HG03025 (cell line): ENCODE measurements around the gene SIGLEC8.
"Not testable (repeated sequence)": the region's sequence is repeated elsewhere in the genome, so short reads cannot be mapped to it uniquely, and the experiment has no call there.

Experiments used
- ATAC-seq: cut with Tn5 transposase; IDR thresholded peaks from one replicate; pipeline ENCODE4 v1.9.1; 2021; ENCODE audit warnings: mild to moderate bottlenecking, moderate library complexity; ENCODE audit not compliant: unreplicated experiment, low FRiP score

The SIGLEC8 gene

DNA sequence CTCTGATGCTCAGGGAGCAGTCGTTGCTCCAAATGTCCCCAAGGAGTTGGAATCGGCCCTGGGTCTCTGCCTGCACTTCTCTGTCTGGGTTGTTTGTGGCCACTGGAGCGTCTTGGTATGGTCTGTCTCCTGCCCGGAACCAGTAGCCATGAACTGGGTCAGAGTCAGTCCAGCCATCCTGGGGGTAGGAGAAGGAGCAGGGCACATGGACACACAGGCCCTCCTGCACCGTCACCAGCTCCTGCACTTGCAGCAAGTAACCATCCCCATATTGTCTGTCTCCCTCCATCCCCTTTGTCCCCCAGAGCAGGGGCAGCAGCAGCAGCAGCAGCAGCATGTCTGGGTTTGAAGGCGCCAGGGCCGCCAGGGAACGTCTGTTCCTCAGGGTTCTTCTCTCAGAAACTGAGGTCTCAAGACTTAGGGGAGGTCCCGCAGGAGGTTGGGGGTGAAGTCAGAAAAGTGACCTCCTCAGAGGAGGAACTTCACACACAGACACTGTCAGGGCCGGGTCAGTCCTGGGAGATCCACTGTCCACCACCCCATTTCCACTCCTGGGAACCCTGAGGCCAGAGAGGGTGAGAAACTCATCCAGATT, at the start of gene SIGLEC8:
SIGLEC8 (minus strand) TSS at position 404 of the 595 bp plus-strand sequence; CDS start at position 337, 67 bp downstream.
- no peak for ATAC-seq

DNA sequence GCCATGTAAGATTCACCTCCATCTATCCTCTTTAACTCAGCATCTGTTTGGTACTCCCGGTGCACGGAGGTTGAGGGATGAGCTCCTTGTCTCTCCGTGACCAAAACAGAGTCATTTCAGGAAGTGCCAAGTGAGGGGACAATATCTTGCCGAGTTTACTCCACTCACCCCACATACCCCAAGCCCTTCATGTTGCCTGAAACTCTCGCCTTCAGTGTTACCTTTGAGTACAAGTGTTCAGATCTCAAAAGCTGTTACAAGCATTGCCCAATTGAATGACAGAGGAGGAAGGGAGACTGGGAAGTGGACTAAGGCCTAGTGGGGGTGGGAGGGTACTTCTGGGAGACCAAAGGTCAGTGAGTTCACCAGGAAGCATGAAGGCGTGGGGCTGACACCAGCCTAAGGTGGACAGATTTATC, 49.4 kb upstream of the SIGLEC8 start:
- ATAC-seq, result no peak

DNA sequence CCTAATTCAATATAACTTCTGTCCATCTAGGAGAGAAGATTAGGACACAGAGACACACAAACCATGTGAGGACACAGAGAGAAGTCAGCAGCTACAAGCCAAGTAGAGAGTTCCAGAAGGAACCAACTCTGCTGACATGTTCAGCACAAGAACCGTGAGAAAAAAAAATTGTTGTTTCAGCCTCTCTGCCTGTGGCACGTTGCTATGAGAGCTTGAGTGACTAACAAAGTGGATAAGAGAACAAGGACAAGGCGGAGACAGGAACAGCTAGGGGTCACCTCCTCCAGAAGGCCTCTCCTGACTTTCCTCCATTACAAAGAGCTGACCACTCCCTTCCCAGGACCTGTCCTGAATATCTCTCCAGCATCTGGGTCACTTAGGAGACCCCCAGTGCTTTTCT, 48.9 kb upstream of the SIGLEC8 start:
- no peak for ATAC-seq

DNA sequence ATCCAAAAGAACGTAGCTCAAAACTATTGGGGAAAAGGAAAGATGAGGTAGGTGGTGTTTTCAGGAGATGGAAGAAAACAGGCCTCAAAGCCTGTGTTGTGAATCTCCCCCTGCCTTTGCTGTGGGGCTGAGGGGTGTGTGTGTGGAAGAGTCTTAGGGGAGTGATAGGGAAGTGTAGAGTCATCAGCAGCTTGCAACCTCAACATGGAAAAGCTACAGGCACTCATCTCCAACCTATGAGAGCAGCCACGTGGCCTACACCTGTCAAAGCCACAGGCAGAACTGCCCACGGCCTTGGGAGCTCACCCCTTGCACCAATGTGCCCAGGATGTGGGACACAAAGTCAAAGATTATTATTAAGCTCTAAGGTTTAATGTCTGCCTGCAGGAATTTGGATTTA, 47.6 kb upstream of the SIGLEC8 start:
- no peak for ATAC-seq

DNA sequence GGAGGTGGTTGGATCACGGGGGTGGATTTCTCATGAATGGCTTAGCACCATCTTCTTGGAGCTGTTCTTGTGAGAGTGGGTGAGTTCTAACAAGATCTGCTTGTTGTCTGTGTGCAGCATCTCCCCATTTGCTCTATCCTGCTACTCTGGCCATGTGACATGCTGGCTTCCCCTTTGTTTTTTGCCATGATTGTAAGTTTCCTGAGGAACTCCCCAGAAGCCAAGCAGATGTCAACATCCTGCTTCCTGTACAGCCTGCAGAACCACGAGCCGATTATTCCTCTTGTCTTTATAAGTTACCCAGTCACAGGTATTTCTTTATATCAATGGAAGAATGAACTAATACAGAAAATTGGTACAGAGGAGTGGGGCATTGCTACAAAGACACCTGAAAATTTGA, 45.6 kb upstream of the SIGLEC8 start:
- no peak for ATAC-seq

DNA sequence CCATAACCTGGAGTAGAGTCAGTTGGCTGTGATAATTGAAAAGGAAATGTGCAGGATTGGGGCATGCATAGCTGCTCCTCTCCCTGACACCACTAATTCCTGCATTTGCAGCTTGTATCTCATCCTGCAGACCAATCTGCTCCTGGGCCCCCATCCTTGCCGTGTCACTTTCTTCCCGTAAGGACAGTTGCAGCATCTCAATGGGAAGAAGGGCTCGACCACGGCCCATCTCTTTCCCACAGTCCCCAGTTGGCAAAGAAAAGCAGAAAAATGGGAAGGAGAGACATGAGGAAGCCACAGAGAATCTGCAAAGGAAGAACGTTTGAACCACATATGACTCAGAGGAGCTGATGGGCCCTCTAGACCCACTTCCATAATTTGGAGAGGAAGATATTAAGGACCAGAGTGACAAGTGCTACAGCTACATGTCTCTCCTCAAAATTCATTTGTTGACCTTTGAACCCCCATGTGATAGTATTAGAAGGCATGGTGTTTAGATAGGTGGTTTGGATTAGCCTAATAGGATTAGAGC, 45.1 kb upstream of the SIGLEC8 start:
- no peak for ATAC-seq

DNA sequence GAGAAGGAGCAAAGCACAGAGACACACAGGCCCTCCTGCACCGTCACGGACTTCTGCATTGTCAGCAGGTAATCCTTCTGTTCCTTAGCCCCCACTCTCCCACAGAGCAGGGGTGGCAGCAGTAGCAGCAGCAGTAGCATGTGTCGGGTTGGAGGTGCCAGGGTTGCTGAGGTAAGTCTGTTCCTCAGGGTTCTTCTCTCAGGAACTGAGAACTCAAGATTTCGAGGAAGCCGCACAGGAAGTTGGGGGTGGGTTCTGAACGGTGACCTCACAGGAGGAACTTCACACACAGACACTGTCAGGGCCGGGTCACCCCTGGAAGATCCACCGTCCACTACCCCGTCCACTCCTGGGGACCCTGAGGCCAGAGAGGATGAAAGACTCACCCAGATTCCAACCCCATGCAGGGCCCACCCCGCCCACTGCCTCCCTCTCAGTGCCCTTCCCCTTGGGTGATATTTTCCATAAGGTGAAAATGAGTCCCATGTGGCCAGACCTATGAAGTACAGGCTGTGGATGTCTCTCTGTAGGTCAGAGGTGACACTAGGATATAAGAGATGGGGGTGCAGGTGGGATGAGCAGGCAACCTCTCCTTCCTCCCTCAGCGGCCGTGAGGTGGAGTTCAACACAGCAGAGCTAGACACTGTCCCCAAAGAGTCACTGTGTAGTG, 43.5 kb upstream of the SIGLEC8 start, which contains the start of gene SIGLEC12:
SIGLEC12 (minus strand) TSS at position 207 of the 670 bp plus-strand sequence; CDS start at position 140, 67 bp downstream.
- ATAC-seq, result no peak

DNA sequence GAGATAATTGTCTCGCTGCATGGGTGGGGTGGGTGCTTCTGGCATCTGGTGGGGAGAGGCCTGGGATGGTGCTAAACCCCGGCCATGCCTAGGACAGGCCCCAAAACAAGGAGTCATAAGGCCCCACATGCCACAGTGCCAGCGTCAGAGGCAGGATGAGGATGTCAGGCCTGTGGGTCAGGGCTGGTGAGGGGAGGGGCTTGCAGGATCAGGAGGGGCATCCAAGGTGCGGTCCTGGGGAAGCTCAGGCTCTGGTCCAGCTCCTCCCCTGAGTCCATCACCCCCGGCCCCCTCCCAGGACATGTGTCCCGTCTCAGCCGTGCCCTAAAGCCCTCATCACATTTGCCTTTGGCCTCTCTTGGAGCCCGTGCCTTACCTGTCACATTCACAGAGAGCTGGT, 42.7 kb upstream of the SIGLEC8 start:
- not testable (repeated sequence) for ATAC-seq

DNA sequence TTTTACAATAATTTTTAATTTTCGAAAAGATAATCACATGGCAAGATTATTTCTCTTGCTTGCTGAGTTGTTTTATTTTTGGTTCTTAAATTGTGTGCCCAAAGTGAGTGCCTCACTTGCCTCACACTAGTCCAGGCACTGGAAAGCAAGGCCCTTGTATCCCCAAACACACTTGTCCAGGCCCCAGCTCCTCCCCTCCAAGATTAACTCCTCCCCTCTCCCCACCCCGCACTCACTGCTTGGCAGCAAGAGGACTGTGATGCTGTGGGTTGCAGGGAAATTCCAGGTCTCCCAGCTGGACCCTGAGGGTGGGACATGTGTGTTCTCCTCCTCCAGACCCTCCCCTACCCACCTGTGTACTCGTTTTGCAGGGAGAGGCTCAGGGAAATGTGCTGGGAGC, 39.4 kb upstream of the SIGLEC8 start:
- ATAC-seq, result no peak

DNA sequence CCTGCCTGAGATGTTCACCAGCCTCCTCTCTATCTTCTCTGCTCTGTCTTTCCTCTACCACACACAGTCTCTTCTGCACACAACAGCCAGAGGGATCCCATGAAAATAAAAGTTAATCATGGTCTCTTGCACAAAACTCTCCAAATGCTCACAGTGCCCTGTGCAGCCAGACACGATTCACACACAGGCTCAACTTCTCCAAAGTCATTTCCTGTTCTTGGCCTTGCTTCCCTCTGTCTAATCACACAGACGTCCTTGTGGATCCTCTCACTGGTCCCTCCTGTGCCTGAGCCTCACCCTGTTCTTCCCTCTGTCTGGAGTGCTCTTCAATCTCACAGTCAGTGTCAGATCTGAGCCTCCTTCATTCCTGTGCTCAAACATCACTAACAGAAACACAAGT, 35.5 kb upstream of the SIGLEC8 start:
- ATAC-seq, result no peak

DNA sequence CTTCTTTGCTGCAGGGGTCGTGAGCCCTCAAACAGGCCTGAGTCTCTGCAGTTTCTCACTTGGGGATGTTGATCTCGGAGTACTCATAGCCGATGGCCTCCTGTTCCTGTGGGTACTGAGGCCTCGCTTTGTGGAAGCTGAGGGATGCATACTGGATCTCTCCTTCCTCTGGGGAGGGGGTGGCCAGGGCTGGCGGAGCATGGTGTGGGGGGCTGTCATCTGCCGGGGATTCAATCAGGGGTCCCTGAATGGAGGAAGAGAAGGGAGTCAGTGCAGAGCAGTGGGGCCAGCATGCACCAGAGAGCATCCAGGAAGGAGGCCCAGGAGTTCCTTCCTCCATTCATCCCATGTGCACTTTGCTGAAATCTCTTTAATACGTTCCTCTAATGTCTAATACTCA, 33.3 kb upstream of the SIGLEC8 start:
- no peak for ATAC-seq

DNA sequence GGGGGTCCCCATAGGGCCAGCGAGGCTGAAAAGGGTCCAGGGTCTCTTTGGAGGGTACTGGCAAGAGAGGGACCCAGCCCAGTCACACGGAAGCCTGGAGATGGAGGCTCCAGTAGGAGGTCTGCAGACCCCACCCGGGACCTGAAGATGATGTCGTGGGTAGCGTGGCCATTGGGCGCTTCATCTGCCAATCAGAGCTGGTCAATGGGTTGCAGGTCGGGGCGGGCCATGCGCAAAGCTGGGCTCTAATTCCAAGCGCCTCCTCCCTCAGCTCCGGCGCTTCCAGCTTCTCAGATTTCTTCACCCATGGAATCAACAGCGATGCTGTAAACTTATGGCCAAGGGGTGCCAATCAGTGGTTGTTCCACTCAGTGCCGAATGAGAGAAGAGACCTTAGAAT, 32.4 kb upstream of the SIGLEC8 start:
- no peak for ATAC-seq

DNA sequence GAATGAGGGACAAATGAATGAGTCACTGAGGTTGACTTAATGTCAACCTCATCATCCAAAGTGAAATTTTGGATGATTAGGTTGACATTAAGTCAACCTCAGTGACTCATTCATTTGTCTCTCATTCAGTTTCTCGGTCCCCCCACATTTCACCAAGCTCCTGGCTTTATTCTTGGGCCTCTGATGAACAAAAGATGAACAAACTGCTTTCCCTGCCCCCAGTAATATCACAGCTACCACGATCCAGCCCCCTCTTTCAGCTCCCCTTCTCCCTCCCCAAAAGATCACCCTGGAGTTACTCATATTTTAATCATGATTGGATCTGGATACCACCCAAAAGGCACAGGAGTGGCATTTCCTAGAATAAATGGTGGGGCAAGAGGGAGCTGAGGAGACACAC, 30.9 kb upstream of the SIGLEC8 start:
- ATAC-seq, result no peak

DNA sequence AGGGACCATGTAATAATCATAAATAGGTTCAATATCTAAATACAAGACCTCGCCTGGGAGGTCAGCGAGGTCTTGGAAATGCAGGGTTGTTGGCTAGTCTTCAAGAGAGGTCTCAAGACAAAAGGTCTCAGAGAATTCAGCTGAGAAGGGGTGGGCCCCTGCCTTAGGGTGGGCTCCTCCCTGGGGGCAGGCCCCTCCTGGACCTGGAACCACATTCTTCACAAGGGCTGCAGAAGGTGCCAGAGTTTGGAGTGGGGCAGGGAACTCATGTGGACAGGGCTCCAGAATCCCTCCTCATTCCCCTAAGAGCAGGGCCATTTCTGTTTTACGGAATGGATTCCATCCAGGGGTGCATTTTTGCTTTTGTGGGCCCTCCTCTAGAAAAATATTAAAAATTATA, 30.2 kb upstream of the SIGLEC8 start:
- no peak for ATAC-seq

DNA sequence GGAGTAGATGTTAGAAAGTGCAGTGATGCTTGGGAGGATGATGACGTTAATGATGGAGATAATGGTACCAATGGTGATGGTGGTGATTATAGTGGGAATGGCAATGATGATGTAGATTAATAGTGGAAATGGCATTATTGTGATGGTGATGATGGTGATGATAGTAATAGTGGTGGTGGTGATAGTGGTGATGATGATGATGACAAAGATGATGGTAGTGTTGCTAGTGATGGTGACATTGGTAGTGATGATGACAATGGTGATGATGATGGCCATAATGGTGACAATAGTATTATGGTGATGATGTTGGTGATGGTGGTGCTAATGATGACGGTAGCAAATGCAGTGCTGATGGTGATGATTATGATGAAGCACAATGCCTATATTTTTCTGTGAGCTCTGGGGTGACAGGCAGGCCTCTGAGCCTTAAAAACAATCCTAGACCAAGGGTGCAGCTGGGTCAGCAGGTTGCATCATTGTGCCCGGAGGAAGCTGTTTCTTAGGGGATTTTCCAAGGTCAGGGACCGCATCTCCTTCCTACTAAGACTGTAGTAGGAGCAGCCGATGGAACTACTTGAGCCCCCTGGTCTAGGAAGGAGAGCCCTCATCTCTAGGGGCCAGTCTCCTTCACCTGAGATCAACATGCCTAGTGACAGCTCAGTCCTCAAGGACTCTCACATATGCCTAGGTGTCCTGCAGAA, 27.9 kb upstream of the SIGLEC8 start:
- ATAC-seq, result no peak

DNA sequence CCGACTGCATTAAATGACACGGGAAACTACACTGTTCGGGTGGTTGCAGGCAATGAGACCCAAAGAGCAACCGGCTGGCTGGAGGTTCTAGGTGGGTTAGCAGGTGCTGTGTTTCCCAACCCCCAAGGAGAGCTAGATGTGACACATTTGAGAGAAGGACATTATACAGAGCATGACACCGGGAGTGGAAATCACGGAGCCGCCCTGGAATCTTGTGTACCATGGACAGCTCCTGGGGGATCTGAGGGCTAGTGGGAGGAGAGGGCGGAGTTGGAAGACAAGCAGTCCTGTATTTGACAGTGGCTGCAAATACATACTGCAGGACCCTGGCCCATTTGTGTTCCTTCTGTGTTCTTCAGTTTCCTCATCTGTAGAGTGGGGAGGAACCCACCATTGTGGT, 22.3 kb upstream of the SIGLEC8 start:
- ATAC-seq, result no peak

DNA sequence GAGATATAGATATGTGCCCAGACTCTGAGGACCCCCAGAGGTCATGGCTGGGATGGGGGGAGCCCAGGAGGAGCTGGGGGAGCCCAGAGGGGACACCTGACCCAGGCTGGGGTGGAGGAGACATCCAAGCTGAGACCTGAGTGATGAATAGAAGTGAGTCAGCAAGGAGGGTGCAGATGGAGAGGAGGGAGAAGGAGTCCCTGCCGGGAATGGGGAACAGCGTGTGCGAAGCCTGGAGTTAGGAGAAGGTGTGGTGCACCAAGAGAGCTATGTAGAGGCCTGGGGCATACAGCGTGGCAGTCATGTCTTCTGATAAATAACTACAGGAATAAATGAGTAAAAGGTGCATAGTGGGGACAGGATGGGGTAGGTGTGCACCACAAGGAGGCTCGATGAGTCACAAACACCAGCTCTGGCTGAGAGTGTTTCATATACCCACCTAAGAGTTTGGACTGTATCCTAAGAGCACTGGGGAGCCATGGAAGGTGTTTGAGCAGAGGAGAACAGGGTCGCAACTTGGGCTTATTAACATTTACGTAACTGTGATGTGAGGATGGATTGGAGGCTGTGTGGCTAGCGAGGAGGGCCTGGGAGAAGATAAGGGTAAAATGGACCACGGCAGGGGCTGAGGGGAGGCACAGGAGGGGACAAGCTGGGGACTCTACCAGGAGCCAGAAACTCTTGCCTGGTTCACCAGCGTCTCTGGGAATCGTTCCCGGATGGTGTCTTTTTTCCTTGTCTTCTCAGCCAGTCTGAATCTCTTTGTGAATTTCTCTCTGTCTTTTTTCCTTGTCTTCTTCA, 21.5 kb upstream of the SIGLEC8 start:
- no peak for ATAC-seq

DNA sequence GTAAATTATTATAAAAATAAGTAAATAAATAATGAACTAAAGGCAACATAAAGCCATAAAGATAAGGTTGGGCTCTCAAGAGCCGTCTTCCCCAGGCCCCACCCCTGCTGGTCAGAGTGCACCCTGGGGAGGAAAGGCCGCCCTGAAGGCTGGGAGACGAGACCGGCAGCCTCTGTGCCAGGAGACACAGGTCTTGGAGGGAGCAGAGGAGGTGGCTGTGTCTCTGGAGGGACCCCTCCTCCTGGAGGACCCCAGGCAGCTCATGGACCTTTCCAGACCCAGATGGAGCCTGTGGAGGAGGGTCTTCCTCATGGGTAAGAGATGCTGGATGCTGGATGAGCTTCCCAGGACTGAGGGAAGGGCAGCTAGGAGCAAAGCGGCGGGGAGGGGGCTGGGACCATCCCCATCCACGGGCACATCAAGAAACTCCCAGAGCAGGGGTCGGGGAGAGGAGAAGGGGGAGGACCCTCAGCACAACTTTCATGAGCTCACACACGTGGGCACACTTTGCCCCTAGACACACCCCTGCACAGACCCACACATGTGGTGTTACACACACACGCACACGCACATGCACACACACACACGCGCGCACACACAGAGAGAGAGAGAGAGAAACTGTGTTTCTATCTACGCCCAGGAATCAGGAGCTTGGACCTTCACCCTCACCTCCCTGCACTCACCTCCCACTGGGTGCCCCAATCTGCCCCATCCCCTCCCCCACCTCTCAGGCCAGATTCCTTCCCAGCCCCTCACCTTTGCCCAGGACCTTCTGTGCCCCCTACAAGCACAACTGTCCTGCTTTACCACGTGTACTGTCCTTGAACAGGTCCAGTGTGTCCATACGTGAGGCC, 20.4 kb upstream of the SIGLEC8 start, which contains the start of gene CEACAM18:
CEACAM18 (plus strand) TSS at position 159 of the 854 bp plus-strand sequence.
- ATAC-seq, result no peak

DNA sequence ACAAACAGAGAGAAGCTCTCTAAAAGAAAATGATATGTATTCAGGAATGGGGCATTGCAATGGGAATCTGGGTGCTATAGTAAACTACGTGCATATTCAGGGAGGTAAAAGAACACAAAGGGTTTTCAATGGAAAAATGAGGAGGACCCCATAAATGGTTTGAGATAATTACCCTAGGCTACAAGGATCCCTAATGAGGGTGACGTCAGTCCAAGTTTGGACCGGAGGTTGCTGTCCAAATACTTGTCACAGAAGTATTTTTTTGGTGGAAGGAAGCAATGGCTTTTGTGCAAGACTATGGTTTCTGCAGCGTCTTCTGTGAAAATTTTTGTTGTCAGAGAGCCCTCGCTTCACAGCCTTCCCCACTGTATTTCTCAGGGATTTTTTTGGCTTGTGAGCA, 19.1 kb upstream of the SIGLEC8 start:
- no peak for ATAC-seq

DNA sequence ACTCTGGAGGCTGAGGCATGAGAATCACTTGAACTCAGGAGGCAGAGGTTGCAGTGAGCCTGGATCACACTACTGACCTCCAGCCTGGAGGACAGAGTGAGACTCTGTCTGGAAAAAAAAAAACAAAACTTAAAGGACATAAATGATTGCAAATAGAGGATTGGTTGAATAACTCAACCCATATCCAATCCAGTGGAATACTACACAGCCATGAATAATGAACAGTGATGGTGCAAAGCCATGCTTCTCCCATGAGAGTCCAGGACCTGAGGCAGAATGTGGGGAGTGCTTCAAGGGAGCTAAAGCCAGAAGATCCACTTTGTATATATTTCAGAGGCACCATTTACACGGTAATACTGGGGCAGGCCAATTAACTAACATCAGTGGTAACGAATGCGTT, 17.9 kb upstream of the SIGLEC8 start:
- ATAC-seq, result no peak
